HepG2 (cell line): ENCODE data around the gene HAUS1. TPM values are rescaled to one million over a fixed set of nuclear protein-coding genes. Genes with fewer than 3 reads are reported as not detected.
"Not testable (repeated sequence)": the region's sequence is repeated elsewhere in the genome, so short reads cannot be mapped to it uniquely, and the experiment has no call there.

Source experiments
- ATAC-seq: fragments of 200-7000 bp; cut with Tn5 transposase; 3 replicates; pipeline ENCODE4 v1.9.1; 2020; ENCODE audit warnings: mild to moderate bottlenecking, moderate library complexity
- BruUV-seq: library from RNA; stranded (reverse); fragments of 400-500 nt; replicated peaks from 2 replicates; lab custom pipeline; 2021; lab: Mats Ljungman, UMichigan
- CTCF ChIA-PET: fragments of 300-600 bp; formaldehyde crosslinking; extraction: SDS; loops from one replicate; lab custom pipeline; 2021; ENCODE audit warnings: low total read pairs, inconsistent platforms, low intra/inter-chr PET ratio; lab: Yijun Ruan, JAX
- POLR2A ChIA-PET: fragments of 350-600 bp; sonication (Branson Sonifier 250); formaldehyde crosslinking; loops from one replicate; lab custom pipeline; 2020; ENCODE audit warnings: antibody characterized with exemption, inconsistent platforms; lab: Yijun Ruan, JAX
- DNase-seq: peaks from one replicate; pipeline ENCODE4 v3.0.0-alpha.2; 2015; ENCODE audit warnings: low spot score
- FAIRE-seq: peaks from 3 replicates; lab custom pipeline; 2011; peaks lifted over from hg19 to GRCh38; lab: Jason Lieb, UNC
- H2AFZ ChIP-seq: one replicate; pipeline ENCODE4 v1.6.1; 2011; ENCODE audit warnings: low read length, inconsistent platforms
- H3K27ac ChIP-seq: fragments of 300-600 bp; 3 replicates; pipeline ENCODE4 v1.8.0; 2011; ENCODE audit warnings: mixed run types, mild to moderate bottlenecking, mixed read lengths, low read length, inconsistent platforms; ENCODE audit not compliant: insufficient read depth; ENCODE audit errors: extremely low read length
- H3K27me3 ChIP-seq, 2 experiments: fragments of 200-600 bp in 1 of 2; 2 replicates in 1 of 2; 3 replicates in 1 of 2; pipeline versions ENCODE4 v1.6.0 to v1.8.0; 2011; ENCODE audit warnings: low read length in 2 of 2, mild to moderate bottlenecking in 2 of 2, moderate library complexity in 2 of 2, inconsistent platforms in 1 of 2; ENCODE audit not compliant: insufficient read depth in 2 of 2, control insufficient read depth in 1 of 2
- H3K36me3 ChIP-seq, 2 experiments: fragments of 200-600 bp in 1 of 2; replicated peaks in 1 of 2; 2 replicates in 1 of 2; 3 replicates in 1 of 2; pipeline versions ENCODE4 v1.5.1 to v1.8.0; 2011; ENCODE audit warnings: low read length in 2 of 2, inconsistent platforms in 1 of 2; ENCODE audit not compliant: insufficient read depth in 2 of 2, control insufficient read depth in 1 of 2
- H3K4me1 ChIP-seq: 2 replicates; pipeline ENCODE4 v1.5.1; 2012; ENCODE audit warnings: low read length, inconsistent platforms; ENCODE audit not compliant: insufficient read depth
- H3K4me2 ChIP-seq: 2 replicates; pipeline ENCODE4 v1.6.0; 2011; ENCODE audit warnings: low read depth, low read length, inconsistent platforms
- H3K4me3 ChIP-seq, 3 experiments: fragments of 200-600 bp in 1 of 3; sonication (generic), shearing (Covaris generic) in 1 of 3; replicated peaks in 1 of 3; 2 replicates each; pipeline ENCODE4 v1.5.1; 2011 to 2016; ENCODE audit warnings: low read length in 3 of 3, inconsistent platforms in 2 of 3, low read depth in 2 of 3, mild to moderate bottlenecking in 2 of 3, control low read depth in 1 of 3, mixed read lengths in 1 of 3; ENCODE audit not compliant: insufficient read depth in 1 of 3
- H3K79me2 ChIP-seq: one replicate; pipeline ENCODE4 v1.6.1; 2011; ENCODE audit warnings: low read length, inconsistent platforms; ENCODE audit not compliant: insufficient read depth
- H3K9ac ChIP-seq: 2 replicates; pipeline ENCODE4 v1.6.0; 2011; ENCODE audit warnings: mild to moderate bottlenecking, low read depth, low read length, inconsistent platforms; ENCODE audit not compliant: insufficient read depth
- H3K9me3 ChIP-seq: 2 replicates; pipeline ENCODE4 v1.5.1; 2012; ENCODE audit warnings: mild to moderate bottlenecking, low read length
- H4K20me1 ChIP-seq: 2 replicates; pipeline ENCODE4 v1.6.0; 2011; ENCODE audit warnings: inconsistent platforms, mild to moderate bottlenecking, low read length, moderate library complexity; ENCODE audit not compliant: insufficient read depth
- KLF9 ChIP-seq: IDR thresholded peaks from 2 replicates; pipeline ENCODE4 v1.6.1; 2016; ENCODE audit warnings: low read depth
- ZNF761 ChIP-seq: sonication (generic); formaldehyde crosslinking; conservative IDR thresholded peaks from 2 replicates; pipeline ENCODE4 v1.4.0; 2020; ENCODE audit warnings: mild to moderate bottlenecking, missing genetic modification reagents
- WGBS: methylation state at CpG from one replicate; pipeline ENCODE4 v1.1.6; 2017; ENCODE audit warnings: low lambda C conversion rate; 5-methylcytosine and 5-hydroxymethylcytosine counted together
- in situ Hi-C: cut with HindIII; loops from 2 replicates; pipeline ENCODE4 v1.10.0; 2017; ENCODE audit warnings: low pct_unique_long_range_greater_than_20kb; ENCODE audit not compliant: extremely low pct_ligation_motif_present
- intact Hi-C: fragments of 100-400 bp; cut with micrococcal nuclease; formaldehyde crosslinking; loops from one replicate; pipeline ENCODE4 v1.10.0; 2022; ENCODE audit not compliant: unreplicated experiment
- polyA plus RNA-seq, 8 experiments: library from polyadenylated mRNA; depleted of rRNA in 3 of 8; stranded (reverse) in 7 of 8; unstranded in 1 of 8; fragments of >200 nt; fragmentation: Illumina TruSeq in 4 of 8; extraction: Trizol in 4 of 8; gene quantifications; 2 replicates each; pipeline versions ENCODE4 v1.2.1 to v1.2.3, GENCODE V29; 2011 to 2016; ENCODE audit warnings: low read depth in 4 of 8, missing spikeins in 1 of 8, mixed read lengths in 1 of 8; ENCODE audit not compliant: insufficient read depth in 1 of 8
- total RNA-seq, 5 experiments: library from RNA; depleted of rRNA; stranded (reverse); fragments of >200 nt; fragmentation: Illumina TruSeq; extraction: Trizol; gene quantifications; 2 replicates each; pipeline ENCODE4 v1.2.3, GENCODE V29; 2016; ENCODE audit warnings: low read depth in 1 of 5

HAUS1 gene
- total and polyA plus RNA-seq, 2 of the 13 experiments (the other 11 are each of a cell fraction or from before 2014, with no cell fraction given): 20.6 to 59.2 TPM

GRCh38 chr18:46084431-46084830, 19.8 kb upstream of the HAUS1 start:
- POLR2A ChIA-PET: interaction anchor here (3.4 kb wide), 1 partner anchor 13 kb away, joined by 15 read pairs; the partner anchor contains the start of gene ATP5F1A
- WGBS: 98% methylated on average over 2 of the region's 2 CpGs
- Histone ChIP-seq H3K4me2 (no peak overlapping the region), H3K36me3 (peaks cover 16 to 80% of the 10 kb centered on the region in 2 experiments), H3K79me2 (no peaks in the 10 kb centered on the region), H3K9ac (no peak overlapping the region), H3K27ac (no peak overlapping the region), H3K4me1 (0 out of 2 replicates have a peak, but pooled peaks cover 2% of the 10 kb centered on the region), H3K9me3 (no peaks in the 10 kb centered on the region), H3K4me3 (no peak overlapping the region), H2AFZ (no peak overlapping the region), H3K27me3 (no peaks in the 10 kb centered on the region), H4K20me1 (no peaks in the 10 kb centered on the region)
- DNase-seq: no peak
- no peak for FAIRE-seq
- BruUV-seq: no TSS peak
- CTCF ChIA-PET: no interaction called here
- intact Hi-C loops: no loop called here
- TF ChIP-seq KLF9 (CRISPR knock-in tag) (no peak), ZNF761 (no peak)
- no peak for ATAC-seq
- in situ Hi-C loops: no loop called here

GRCh38 chr18:46088501-46088900, 15.7 kb upstream of the HAUS1 start:
- POLR2A ChIA-PET, H3K9me3 ChIP-seq, H4K20me1 ChIP-seq, DNase-seq, H3K9ac ChIP-seq, H3K4me2 ChIP-seq, H3K27ac ChIP-seq, FAIRE-seq, ATAC-seq, BruUV-seq, CTCF ChIA-PET, intact Hi-C loops, H2AFZ ChIP-seq, in situ Hi-C loops, H3K4me3 ChIP-seq, H3K27me3 ChIP-seq: not testable (repeated sequence)
- 94% methylated on average over 8 of the region's 8 CpGs for WGBS
- peaks cover 22% of the 10 kb centered on the region for H3K4me1 ChIP-seq
- peaks cover 29 to 90% of the 10 kb centered on the region in 2 experiments for H3K36me3 ChIP-seq
- peaks cover 26% of the 10 kb centered on the region for H3K79me2 ChIP-seq
